ENCODE measurements around the gene SLC7A5. TPM values are rescaled to one million over a fixed set of nuclear protein-coding genes. Genes with fewer than 3 reads are reported as not detected.

Gene SLC7A5
- total RNA-seq, 1 donor from 2014 or later: 20.9 TPM

- DNase-seq (ENCODE audit: low read depth): no peak
Observed at GRCh38 chr16:87846705-87847466, 22.4 kb downstream of the SLC7A5 start.

GRCh38 chr16:87845807-87846619, 23.3 kb downstream of the SLC7A5 start:
- no peak for DNase-seq (ENCODE audit: low read depth)

- no peak for DNase-seq (ENCODE audit: low read depth)
Observed at GRCh38 chr16:87845213-87845612, 24.1 kb downstream of the SLC7A5 start.

GRCh38 chr16:87844809-87845208, 24.5 kb downstream of the SLC7A5 start:
- no peak for DNase-seq (ENCODE audit: low read depth)

- DNase-seq (ENCODE audit: low read depth): no peak
Observed at GRCh38 chr16:87844120-87844733, 25.1 kb downstream of the SLC7A5 start.

GRCh38 chr16:87843678-87844105, 25.6 kb downstream of the SLC7A5 start:
- DNase-seq (ENCODE audit: low read depth): no peak

- DNase-seq (ENCODE audit: low read depth): no peak
Observed at GRCh38 chr16:87842209-87842869, 27.0 kb downstream of the SLC7A5 start.

- DNase-seq (ENCODE audit: low read depth): no peak
Observed at GRCh38 chr16:87841340-87842208, 27.7 kb downstream of the SLC7A5 start.

- no peak for DNase-seq (ENCODE audit: low read depth)
Observed at GRCh38 chr16:87840271-87840978, 28.9 kb downstream of the SLC7A5 start.

GRCh38 chr16:87839542-87840270, 29.6 kb downstream of the SLC7A5 start:
- no peak for DNase-seq (ENCODE audit: low read depth)

GRCh38 chr16:87838643-87839541, 30.4 kb downstream of the SLC7A5 start:
- DNase-seq (ENCODE audit: low read depth): no peak

GRCh38 chr16:87837627-87838289, 31.5 kb downstream of the SLC7A5 start:
- no peak for DNase-seq (ENCODE audit: low read depth)

- DNase-seq (ENCODE audit: low read depth): no peak
Observed at GRCh38 chr16:87836844-87837581, 32.3 kb downstream of the SLC7A5 start.

- DNase-seq (ENCODE audit: low read depth): no peak
Observed at GRCh38 chr16:87836346-87836843, 32.9 kb downstream of the SLC7A5 start.

- DNase-seq (ENCODE audit: low read depth): no peak
Observed at GRCh38 chr16:87835882-87836331, 33.4 kb downstream of the SLC7A5 start.

GRCh38 chr16:87834668-87835473, 34.4 kb downstream of the SLC7A5 start:
- DNase-seq (ENCODE audit: low read depth): no peak
